Measurements from ENCODE around the gene ANKH. TPM values are rescaled to one million over a fixed set of nuclear protein-coding genes. Genes with fewer than 3 reads are reported as not detected.

Gene ANKH
- total RNA-seq, 1 experiment from 2014 or later: 81.4 TPM

DNA sequence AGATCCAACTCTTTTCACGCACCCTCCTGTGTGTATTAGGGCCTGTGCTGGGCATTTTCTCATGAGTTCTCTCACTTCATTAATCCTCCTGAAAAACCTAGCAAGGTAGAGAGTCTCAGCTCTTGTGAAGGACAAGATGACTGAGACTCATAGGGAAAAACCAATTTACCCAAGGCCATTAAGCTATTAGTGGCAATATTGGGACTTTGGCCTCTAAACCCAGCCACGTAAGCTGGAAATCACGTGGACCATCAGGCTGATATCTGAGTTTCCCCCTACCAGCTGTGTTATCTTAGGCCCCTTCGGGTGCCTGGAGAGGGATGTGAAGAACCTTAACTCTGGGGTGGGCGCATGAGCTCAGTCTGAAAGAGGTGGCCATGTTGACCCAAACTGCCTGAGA lies 80.7 kb downstream of the ANKH start:
- Histone ChIP-seq H3K9me2 (ENCODE audit: insufficient read depth) (no peaks in the 10 kb centered on the region), H3K27ac (no peak overlapping the region), H3K4me1 (replicated peaks; ENCODE audit: insufficient read depth) (no peaks in the 10 kb centered on the region), H3K36me3 (ENCODE audit: low read depth) (no peaks in the 10 kb centered on the region), H3F3A (ENCODE audit: insufficient read depth, low read depth) (no peaks in the 10 kb centered on the region), H2AFZ (no peak overlapping the region), H3K9me3 (ENCODE audit: insufficient read depth, low read depth) (no peaks in the 10 kb centered on the region), H3K4me2 (no peak overlapping the region), H3K4me3 (no peak overlapping the region), H3K79me2 (ENCODE audit: low read depth) (no peaks in the 10 kb centered on the region), H3K27me3 (ENCODE audit: insufficient read depth, low read depth) (no peaks in the 10 kb centered on the region; the same call in 1 of the 2 replicates), H4K20me1 (ENCODE audit: insufficient read depth) (no peaks in the 10 kb centered on the region)
- intact Hi-C loops (cut with micrococcal nuclease; ENCODE audit: unreplicated experiment): no loop called here
- BruUV-seq (replicated peaks): no TSS peak
- TF ChIP-seq, protein P1, sequence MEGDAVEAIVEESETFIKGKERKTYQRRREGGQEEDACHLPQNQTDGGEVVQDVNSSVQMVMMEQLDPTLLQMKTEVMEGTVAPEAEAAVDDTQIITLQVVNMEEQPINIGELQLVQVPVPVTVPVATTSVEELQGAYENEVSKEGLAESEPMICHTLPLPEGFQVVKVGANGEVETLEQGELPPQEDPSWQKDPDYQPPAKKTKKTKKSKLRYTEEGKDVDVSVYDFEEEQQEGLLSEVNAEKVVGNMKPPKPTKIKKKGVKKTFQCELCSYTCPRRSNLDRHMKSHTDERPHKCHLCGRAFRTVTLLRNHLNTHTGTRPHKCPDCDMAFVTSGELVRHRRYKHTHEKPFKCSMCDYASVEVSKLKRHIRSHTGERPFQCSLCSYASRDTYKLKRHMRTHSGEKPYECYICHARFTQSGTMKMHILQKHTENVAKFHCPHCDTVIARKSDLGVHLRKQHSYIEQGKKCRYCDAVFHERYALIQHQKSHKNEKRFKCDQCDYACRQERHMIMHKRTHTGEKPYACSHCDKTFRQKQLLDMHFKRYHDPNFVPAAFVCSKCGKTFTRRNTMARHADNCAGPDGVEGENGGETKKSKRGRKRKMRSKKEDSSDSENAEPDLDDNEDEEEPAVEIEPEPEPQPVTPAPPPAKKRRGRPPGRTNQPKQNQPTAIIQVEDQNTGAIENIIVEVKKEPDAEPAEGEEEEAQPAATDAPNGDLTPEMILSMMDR (conservative IDR thresholded peaks at IDR 0.05): no peak
- no peak for TF ChIP-seq EZH2 (IDR thresholded peaks at IDR 0.05; ENCODE audit: low read depth)
- POLR2A ChIA-PET (ENCODE audit: unreplicated experiment): interaction anchor here (0.6 kb wide), 2 partner anchors 25 to 69 kb away, joined by 3 to 9 read pairs; no protein-coding TSS in a partner anchor
- CTCF ChIA-PET: no interaction called here
- no peak for DNase-seq

DNA sequence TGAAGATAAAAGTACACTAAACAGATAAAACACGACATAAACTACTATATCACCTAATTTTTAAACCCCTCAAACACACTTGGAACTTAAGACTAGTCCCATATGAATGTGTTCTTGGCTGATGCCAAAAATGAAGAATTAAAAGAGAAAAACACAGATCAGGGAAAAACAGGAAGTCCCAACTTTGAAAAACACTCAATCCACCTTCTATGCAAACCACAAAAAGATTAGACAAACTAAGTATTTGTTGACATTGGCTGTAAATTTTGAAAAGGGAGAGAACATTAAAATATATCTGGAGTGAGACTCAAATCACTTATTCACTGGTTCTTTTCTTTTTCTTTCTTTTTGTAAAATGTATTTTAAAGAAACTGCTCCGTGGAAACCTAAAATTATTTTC lies 81.4 kb downstream of the ANKH start:
- ChIA-PET CTCF (no interaction called here), POLR2A (ENCODE audit: unreplicated experiment) (no interaction called here)
- H3K27me3 ChIP-seq (ENCODE audit: insufficient read depth, low read depth): no peaks in the 10 kb centered on the region; the same call in 1 of the 2 replicates
- H3K9me3 ChIP-seq (ENCODE audit: insufficient read depth, low read depth): no peaks in the 10 kb centered on the region
- DNase-seq: no peak
- H3K4me3 ChIP-seq: no peak overlapping the region
- no peaks in the 10 kb centered on the region for H4K20me1 ChIP-seq (ENCODE audit: insufficient read depth)
- no TSS peak for BruUV-seq (replicated peaks)
- H3K4me1 ChIP-seq (replicated peaks; ENCODE audit: insufficient read depth): no peaks in the 10 kb centered on the region
- H3F3A ChIP-seq (ENCODE audit: insufficient read depth, low read depth): no peaks in the 10 kb centered on the region
- intact Hi-C loops (cut with micrococcal nuclease; ENCODE audit: unreplicated experiment): no loop called here
- TF ChIP-seq EZH2 (IDR thresholded peaks at IDR 0.05; ENCODE audit: low read depth): no peak
- TF ChIP-seq, protein P1 (conservative IDR thresholded peaks at IDR 0.05): no peak
- H3K79me2 ChIP-seq (ENCODE audit: low read depth): no peaks in the 10 kb centered on the region
- no peak overlapping the region for H2AFZ ChIP-seq
- H3K36me3 ChIP-seq (ENCODE audit: low read depth): no peaks in the 10 kb centered on the region
- no peaks in the 10 kb centered on the region for H3K9me2 ChIP-seq (ENCODE audit: insufficient read depth)
- H3K4me2 ChIP-seq: no peak overlapping the region
- H3K27ac ChIP-seq: no peak overlapping the region

DNA sequence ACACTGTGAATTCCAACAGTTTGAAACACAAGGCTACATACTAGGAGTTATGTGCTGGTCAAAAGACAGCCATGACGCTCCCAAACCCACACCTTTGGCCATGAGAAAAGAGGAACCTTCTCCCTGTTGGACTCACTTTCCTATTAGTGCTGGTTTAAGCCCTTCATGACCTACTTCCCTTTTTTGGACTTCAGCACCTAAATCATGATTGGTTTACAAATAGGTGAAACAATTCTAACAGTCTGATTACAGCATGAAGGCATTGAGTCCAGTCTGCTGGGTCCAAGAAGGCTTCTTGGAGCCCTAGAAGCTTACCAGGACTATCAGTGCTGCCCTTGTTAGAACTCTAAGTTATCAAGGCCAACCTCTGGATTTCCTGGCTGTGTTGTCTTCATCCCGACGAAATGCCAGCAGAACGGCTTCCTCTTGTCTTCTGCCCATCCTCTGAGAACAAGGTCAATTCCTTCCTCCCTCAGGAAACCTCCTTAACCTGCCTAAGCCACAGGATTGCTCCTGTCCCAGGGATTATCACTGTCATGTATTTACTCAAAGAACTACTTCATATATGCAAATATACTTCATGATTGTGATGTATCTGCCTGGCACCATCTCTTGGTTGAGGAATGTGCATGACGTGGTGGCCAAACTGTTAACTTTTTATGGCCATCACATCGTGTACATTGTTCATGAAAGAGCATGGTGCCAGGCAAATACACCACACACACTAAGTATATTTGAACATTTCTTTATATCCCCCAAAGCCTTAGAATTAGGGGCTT lies 83.6 kb downstream of the ANKH start:
- POLR2A ChIA-PET (ENCODE audit: unreplicated experiment): no interaction called here

More for the DNA sequence above, 83.6 kb downstream of the ANKH start:
- H3K27me3 ChIP-seq (ENCODE audit: insufficient read depth, low read depth): no peaks in the 10 kb centered on the region
- no peaks in the 10 kb centered on the region for H4K20me1 ChIP-seq (ENCODE audit: insufficient read depth)
- H3K9me2 ChIP-seq (ENCODE audit: insufficient read depth): no peaks in the 10 kb centered on the region
- DNase-seq: no peak
- H3K27ac ChIP-seq: no peak overlapping the region
- no peak for TF ChIP-seq EZH2 (IDR thresholded peaks at IDR 0.05; ENCODE audit: low read depth)
- TF ChIP-seq, protein P1 (conservative IDR thresholded peaks at IDR 0.05): no peak
- no peak overlapping the region for H2AFZ ChIP-seq
- no TSS peak for BruUV-seq (replicated peaks)
- H3K9me3 ChIP-seq (ENCODE audit: insufficient read depth, low read depth): no peaks in the 10 kb centered on the region
- H3K4me2 ChIP-seq: no peak overlapping the region
- CTCF ChIA-PET: no interaction called here
- H3K79me2 ChIP-seq (ENCODE audit: low read depth): no peaks in the 10 kb centered on the region
- no peaks in the 10 kb centered on the region for H3K36me3 ChIP-seq (ENCODE audit: low read depth)
- intact Hi-C loops (cut with micrococcal nuclease; ENCODE audit: unreplicated experiment): no loop called here
- no peak overlapping the region for H3K4me3 ChIP-seq
- no peaks in the 10 kb centered on the region for H3F3A ChIP-seq (ENCODE audit: insufficient read depth, low read depth)
- no peaks in the 10 kb centered on the region for H3K4me1 ChIP-seq (replicated peaks; ENCODE audit: insufficient read depth)
